HL-60 (cell line): ENCODE results near the gene STAB2.

Experiments used
- POLR2AphosphoS5 ChIP-seq: IDR thresholded peaks from 2 replicates; pipeline ENCODE4 v1.6.1; 2012; ENCODE audit warnings: low read depth
- TF ChIP-seq, protein P1 (sequence below): IDR thresholded peaks from one replicate; pipeline ENCODE4 v1.5.1; 2011; ENCODE audit warnings: low read length, control low read depth, inconsistent platforms; ENCODE audit not compliant: insufficient read depth
- TF ChIP-seq, protein P2 (sequence below): IDR thresholded peaks from 2 replicates; pipeline ENCODE4 v1.6.1; 2012; ENCODE audit warnings: low read depth; ENCODE audit not compliant: insufficient replicate concordance

DNA sequence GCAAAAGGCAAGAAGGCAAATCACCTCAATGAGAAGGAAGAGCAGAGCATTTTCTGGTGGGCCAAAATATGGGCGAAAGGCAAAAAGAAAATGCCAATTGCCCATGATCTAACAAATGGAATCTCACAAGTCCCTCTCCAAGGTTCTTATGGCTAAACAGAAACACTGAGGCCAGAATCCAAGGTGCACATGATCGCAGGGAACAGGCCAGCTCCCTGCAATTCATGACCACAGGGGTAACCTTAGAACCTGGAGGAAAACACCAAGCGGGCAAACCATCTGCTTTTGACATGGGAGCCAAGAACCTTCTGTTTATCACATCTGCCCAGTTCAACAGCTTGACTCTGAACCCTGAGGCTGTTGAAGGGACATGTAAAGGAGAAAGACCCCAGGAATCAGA is 193.9 kb downstream of the STAB2 start:
- TF ChIP-seq, protein P1, sequence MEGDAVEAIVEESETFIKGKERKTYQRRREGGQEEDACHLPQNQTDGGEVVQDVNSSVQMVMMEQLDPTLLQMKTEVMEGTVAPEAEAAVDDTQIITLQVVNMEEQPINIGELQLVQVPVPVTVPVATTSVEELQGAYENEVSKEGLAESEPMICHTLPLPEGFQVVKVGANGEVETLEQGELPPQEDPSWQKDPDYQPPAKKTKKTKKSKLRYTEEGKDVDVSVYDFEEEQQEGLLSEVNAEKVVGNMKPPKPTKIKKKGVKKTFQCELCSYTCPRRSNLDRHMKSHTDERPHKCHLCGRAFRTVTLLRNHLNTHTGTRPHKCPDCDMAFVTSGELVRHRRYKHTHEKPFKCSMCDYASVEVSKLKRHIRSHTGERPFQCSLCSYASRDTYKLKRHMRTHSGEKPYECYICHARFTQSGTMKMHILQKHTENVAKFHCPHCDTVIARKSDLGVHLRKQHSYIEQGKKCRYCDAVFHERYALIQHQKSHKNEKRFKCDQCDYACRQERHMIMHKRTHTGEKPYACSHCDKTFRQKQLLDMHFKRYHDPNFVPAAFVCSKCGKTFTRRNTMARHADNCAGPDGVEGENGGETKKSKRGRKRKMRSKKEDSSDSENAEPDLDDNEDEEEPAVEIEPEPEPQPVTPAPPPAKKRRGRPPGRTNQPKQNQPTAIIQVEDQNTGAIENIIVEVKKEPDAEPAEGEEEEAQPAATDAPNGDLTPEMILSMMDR: no peak
- TF ChIP-seq, protein P2, sequence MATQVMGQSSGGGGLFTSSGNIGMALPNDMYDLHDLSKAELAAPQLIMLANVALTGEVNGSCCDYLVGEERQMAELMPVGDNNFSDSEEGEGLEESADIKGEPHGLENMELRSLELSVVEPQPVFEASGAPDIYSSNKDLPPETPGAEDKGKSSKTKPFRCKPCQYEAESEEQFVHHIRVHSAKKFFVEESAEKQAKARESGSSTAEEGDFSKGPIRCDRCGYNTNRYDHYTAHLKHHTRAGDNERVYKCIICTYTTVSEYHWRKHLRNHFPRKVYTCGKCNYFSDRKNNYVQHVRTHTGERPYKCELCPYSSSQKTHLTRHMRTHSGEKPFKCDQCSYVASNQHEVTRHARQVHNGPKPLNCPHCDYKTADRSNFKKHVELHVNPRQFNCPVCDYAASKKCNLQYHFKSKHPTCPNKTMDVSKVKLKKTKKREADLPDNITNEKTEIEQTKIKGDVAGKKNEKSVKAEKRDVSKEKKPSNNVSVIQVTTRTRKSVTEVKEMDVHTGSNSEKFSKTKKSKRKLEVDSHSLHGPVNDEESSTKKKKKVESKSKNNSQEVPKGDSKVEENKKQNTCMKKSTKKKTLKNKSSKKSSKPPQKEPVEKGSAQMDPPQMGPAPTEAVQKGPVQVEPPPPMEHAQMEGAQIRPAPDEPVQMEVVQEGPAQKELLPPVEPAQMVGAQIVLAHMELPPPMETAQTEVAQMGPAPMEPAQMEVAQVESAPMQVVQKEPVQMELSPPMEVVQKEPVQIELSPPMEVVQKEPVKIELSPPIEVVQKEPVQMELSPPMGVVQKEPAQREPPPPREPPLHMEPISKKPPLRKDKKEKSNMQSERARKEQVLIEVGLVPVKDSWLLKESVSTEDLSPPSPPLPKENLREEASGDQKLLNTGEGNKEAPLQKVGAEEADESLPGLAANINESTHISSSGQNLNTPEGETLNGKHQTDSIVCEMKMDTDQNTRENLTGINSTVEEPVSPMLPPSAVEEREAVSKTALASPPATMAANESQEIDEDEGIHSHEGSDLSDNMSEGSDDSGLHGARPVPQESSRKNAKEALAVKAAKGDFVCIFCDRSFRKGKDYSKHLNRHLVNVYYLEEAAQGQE: no peak
- no peak for TF ChIP-seq POLR2AphosphoS5
